Activated T-helper 1 cell treated with anti-CD3 and anti-CD28 coated beads, Interleukin-12 subunit alpha, Interleukin-12 subunit beta, Interleukin-2, Interleukin-4 antibody, amounts not matched to agents 30 ng/mL and 10 ng/mL and 1 ng/mL, durations not matched to agents 14 hours and 24 hours and 36 hours (primary cell): ENCODE data around the gene HNRNPLL. TPM values are rescaled to one million over a fixed set of nuclear protein-coding genes. Genes with fewer than 3 reads are reported as not detected.
"Not testable (repeated sequence)": the region's sequence is repeated elsewhere in the genome, so short reads cannot be mapped to it uniquely, and the experiment has no call there.

ENCODE experiments used
- DNase-seq: peaks from one replicate; pipeline ENCODE4 v3.0.0; 2021; ENCODE audit warnings: low spot score
- H3K27ac Mint-ChIP-seq: one replicate; pipeline ENCODE4 v1.8.0; 2021; ENCODE audit warnings: mild to moderate bottlenecking, mixed read lengths
- H3K27me3 Mint-ChIP-seq: one replicate; pipeline ENCODE4 v1.8.0; 2022; ENCODE audit warnings: mild to moderate bottlenecking, moderate library complexity, mixed read lengths; ENCODE audit not compliant: insufficient read depth
- H3K36me3 Mint-ChIP-seq: one replicate; pipeline ENCODE4 v1.8.0; 2021; ENCODE audit warnings: low read depth, mixed read lengths
- H3K4me1 Mint-ChIP-seq: one replicate; pipeline ENCODE4 v1.8.0; 2021; ENCODE audit warnings: low read depth, mixed read lengths
- H3K4me3 Mint-ChIP-seq: one replicate; pipeline ENCODE4 v1.8.0; 2021; ENCODE audit warnings: mild to moderate bottlenecking, moderate library complexity, mixed read lengths
- H3K9me3 Mint-ChIP-seq: one replicate; pipeline ENCODE4 v1.8.0; 2021; ENCODE audit warnings: mixed read lengths
- intact Hi-C: fragments of 100-400 bp; cut with micrococcal nuclease; formaldehyde crosslinking; loops from one replicate; pipeline ENCODE4 v1.15.1; 2024
- total RNA-seq: library from RNA; stranded (reverse); gene quantifications from 2 replicates; pipeline ENCODE4 v1.2.3, GENCODE V29; 2022

HNRNPLL gene
- total RNA-seq, 1 donor from 2014 or later = 85.8 TPM

DNA sequence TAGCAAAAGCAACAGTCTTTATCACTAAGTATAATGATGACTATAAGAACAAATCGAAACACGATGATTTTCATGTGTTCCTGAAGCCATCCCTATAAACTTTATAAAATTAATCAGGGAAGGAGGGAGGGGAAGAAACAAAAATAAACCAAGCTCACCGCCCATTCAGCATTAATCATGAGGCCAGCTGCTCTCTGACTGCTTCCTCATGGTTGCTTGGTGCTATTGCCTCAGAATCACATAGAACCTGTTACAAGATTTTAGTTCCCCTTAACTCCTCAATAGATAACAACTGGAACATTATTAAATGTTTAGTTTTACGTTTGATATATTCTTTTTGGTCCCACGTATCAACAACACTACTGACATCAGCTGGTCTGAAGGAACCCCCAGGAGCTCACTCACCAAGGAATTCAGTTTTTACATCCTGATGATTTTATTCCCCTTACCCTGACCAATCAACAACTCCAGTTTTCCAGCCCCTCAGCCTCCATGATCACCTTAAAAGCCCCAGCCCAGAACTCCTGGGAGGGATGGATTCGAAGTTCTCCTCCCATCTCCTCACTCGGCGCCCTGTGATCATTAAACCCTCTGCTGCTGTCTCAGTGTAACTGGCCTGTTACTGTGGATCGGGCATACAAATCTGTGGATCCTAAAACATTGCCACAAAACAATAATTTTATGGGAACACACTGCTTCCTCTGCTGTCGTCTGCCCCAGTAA is 10.6 kb upstream of the HNRNPLL start:
- no peak for DNase-seq
- Mint-ChIP-seq H3K27me3 (no peaks in the 10 kb centered on the region), H3K9me3 (peaks cover 3% of the 10 kb centered on the region), H3K4me3 (no peak overlapping the region), H3K27ac (no peak overlapping the region), H3K4me1 (peaks cover 58% of the 10 kb centered on the region), H3K36me3 (peaks cover 5% of the 10 kb centered on the region)
- intact Hi-C loops = no loop called here

DNA sequence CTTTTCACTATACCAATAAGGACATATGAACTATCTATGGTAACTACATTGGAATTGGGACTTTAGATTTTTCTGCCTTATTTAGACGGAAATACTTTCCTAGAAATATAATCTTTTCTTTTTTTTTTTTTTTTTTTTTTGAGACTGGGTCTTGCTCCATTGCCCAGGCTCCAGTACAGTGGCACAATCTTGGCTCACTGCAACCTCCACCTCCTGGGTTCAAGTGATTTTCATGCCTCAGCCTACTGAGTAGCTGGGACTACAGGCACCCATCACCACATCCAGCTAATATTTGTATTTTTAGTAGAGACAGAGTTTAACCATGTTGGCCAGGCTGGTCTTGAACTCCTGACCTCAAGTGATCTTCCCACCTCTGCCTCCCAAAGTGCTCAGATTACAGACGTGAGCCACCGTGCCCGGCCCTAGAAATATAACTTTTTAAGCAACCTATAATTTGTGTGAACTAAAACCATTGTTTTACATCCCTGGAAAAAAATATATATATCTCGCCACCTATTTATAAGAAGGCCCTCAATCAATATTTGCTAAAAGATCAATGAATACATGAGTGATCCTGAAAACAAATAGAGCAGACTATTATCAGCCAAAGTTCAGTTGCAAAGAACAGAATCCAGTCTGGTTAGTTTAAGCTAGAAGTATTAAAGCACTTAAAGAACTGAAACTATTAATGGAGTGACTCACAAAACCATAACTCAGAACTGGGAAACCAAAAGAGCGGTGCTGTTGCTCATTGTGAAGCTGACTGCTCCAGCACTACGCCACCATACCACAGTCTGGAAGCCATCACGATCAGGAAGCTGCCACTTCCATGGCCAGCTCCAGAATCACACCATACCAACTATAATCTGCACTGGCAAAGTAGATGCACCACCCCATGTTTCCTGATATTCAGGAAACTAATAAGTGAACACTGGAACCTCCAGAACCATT is 8.4 kb upstream of the HNRNPLL start:
- peaks cover 63% of the 10 kb centered on the region for H3K4me1 Mint-ChIP-seq
- no peaks in the 10 kb centered on the region for H3K27me3 Mint-ChIP-seq
- peaks cover 3% of the 10 kb centered on the region for H3K9me3 Mint-ChIP-seq
- H3K36me3 Mint-ChIP-seq = peaks cover 5% of the 10 kb centered on the region
- H3K4me3 Mint-ChIP-seq = no peak overlapping the region
- intact Hi-C loops = no loop called here
- H3K27ac Mint-ChIP-seq = peak overlapping the region; percentile 61
- no peak for DNase-seq

DNA sequence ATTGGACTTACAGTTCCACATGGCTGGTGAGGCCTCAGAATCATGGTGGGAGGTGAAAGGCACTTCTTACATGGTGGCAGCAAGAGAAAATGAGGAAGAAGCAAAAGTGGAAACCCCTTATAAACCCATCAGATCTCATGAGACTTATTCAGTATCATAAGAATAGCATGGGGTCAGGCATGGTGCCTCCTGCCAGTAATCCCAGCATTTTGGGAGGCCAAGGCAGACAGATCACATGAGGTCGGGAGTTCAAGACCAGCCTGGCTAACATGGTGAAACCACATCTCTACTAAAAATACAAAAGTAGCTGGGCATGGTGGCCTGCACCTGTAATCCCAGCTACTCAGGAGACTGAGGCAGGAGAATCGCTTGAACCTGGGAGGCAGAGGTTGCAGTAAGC is 6.5 kb upstream of the HNRNPLL start:
- H3K9me3 Mint-ChIP-seq, H3K4me3 Mint-ChIP-seq, H3K27me3 Mint-ChIP-seq, intact Hi-C loops, H3K36me3 Mint-ChIP-seq, DNase-seq: not testable (repeated sequence)
- H3K27ac Mint-ChIP-seq = peak overlapping the region; percentile 84
- H3K4me1 Mint-ChIP-seq = peaks cover 51% of the 10 kb centered on the region

DNA sequence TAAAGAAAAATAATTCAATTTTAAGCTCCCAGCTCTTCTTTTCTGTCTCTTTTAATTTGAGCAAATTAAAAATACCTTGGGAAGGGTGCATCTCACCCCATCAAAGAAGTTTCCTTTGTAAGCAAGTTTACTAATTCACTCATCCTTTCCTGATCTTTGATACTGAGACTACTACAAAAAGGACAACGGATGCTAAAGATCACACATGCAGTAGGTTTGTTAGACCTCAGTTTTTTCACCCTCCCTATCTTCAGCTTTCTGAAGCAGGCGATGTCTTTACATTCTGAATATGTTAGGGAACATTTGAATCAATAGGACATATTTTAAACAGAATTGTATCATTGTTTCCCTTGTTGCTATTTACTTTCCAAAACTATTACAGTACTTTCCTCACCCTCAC is 6.0 kb upstream of the HNRNPLL start:
- Mint-ChIP-seq H3K36me3 (peaks cover 5% of the 10 kb centered on the region), H3K27ac (peak overlapping the region; percentile 84), H3K4me3 (no peak overlapping the region), H3K27me3 (no peaks in the 10 kb centered on the region), H3K4me1 (peaks cover 51% of the 10 kb centered on the region), H3K9me3 (peaks cover 3% of the 10 kb centered on the region)
- DNase-seq = no peak
- intact Hi-C loops = no loop called here

DNA sequence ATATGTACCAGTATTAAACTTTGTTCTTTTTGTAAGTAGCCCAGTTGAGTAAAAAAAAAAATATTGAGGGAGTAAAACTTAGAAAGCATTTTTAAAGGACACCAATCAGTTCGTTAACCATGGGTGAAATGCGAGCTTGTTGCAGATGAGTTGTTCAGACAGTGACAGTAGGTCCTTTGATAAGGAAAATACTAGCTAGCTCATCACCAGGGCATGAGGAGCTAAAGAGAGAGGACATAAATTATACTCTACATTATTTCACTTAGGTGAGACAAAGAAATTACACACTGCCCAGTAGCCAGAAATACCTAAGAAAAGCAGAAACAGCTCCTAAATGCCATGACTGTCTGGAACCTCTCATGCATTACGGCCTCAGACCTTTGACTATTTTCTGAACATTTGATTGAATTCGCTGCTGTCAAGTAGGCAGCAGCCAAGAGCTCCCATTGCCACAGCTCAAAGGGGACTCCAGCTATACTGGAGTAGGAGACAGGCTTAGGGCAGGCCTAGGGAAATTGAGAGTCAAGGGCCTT is 2.6 kb upstream of the HNRNPLL start:
- Mint-ChIP-seq H3K27ac (no peak overlapping the region), H3K27me3 (no peaks in the 10 kb centered on the region), H3K4me1 (peaks cover 38% of the 10 kb centered on the region), H3K9me3 (no peaks in the 10 kb centered on the region), H3K4me3 (no peak overlapping the region), H3K36me3 (peaks cover 8% of the 10 kb centered on the region)
- intact Hi-C loops = no loop called here
- DNase-seq = no peak

DNA sequence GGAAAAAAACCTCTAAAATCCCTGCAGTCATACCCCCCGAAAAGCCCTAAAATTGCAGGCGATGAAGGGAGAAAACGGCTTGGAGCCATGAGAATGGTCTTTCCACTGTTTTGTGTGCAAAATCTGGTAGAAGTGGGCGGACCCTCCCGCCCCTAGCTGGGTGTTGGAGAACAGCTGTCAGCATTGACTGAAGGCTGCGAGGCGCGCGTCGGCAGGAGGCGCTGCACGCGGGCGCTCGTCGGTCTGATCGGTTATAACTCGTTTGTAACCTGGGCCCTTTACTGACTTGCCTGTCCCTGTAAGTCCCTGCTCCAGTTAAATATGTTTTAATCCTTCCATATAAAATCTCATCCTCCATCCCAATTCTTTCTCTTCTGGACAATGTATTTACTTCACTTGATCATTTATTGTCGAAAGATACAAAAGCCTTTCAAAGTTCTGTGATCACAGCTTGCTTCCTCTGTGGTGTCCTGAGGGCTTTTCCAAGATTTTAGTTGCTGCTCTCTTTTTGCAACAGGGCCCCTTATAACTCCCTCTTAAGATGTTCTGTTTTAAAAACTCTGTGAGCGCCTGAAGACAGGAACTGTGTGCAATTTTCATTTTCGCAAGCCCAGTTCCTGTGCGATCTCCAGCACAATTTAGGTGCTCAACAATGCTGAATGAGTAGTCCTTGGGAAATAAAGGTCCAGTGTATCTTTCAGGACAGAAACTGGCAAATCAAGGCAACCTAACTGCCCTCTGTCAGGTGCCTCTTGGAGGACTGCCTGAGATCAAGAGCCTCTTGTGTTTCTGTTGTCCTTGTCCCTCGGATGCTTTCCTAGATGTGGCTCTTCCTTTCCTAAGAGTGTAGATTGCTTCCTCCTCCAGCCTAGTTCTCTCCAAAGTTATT is 918 bp upstream of the HNRNPLL start:
- Mint-ChIP-seq H3K27ac (peak overlapping the region; percentile 92), H3K4me1 (peaks cover 48% of the 10 kb centered on the region), H3K4me3 (peak overlapping the region; percentile 91), H3K9me3 (no peaks in the 10 kb centered on the region), H3K27me3 (no peaks in the 10 kb centered on the region), H3K36me3 (peaks cover 14% of the 10 kb centered on the region)
- intact Hi-C loops = loop anchor here (1.0 to 5.0 kb wide), 14 partner anchors 12 to 525 kb away; partner anchors contain the start of genes GEMIN6 and SRSF7
- DNase-seq = peak; percentile 79

DNA sequence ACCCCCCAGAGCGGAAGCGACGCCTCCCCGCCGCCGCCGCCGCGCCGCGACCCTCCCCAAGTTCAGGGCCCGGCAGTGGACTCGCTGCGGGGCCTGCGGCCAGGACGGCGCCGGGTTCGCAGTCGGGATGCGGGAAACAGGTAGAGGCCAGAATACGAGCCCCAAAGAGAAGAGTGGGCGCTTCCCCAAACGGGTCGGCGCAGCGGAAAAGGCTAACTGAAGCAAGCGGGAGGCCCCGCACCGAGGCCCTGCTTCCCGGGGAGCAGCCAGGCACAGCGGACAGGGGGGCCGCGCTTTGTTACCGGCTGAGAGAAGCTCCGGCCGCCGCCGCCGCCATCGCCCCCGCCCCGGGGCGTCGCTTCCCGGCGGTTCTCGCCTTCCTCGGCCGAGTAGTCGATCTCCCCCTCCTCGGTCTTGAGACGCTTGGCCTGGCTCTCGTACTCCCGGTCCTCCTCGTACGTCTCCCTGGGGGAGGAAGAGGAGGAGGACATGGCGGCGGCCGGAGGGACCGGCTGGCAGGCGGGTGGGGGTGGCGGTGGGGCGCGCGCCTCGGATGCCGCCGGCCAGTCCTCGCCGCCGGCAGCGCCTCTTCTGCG is 494 bp downstream of the HNRNPLL start:
- peak overlapping the region; percentile 91 for H3K4me3 Mint-ChIP-seq
- H3K27ac Mint-ChIP-seq = peak overlapping the region; percentile 76
- no peaks in the 10 kb centered on the region for H3K27me3 Mint-ChIP-seq
- H3K9me3 Mint-ChIP-seq = no peaks in the 10 kb centered on the region
- peaks cover 18% of the 10 kb centered on the region for H3K36me3 Mint-ChIP-seq
- DNase-seq = peak; percentile 34
- intact Hi-C loops = loop anchor here (2.0 to 5.0 kb wide), 3 partner anchors 80 to 527 kb away; no protein-coding TSS in a partner anchor
- peaks cover 52% of the 10 kb centered on the region for H3K4me1 Mint-ChIP-seq

DNA sequence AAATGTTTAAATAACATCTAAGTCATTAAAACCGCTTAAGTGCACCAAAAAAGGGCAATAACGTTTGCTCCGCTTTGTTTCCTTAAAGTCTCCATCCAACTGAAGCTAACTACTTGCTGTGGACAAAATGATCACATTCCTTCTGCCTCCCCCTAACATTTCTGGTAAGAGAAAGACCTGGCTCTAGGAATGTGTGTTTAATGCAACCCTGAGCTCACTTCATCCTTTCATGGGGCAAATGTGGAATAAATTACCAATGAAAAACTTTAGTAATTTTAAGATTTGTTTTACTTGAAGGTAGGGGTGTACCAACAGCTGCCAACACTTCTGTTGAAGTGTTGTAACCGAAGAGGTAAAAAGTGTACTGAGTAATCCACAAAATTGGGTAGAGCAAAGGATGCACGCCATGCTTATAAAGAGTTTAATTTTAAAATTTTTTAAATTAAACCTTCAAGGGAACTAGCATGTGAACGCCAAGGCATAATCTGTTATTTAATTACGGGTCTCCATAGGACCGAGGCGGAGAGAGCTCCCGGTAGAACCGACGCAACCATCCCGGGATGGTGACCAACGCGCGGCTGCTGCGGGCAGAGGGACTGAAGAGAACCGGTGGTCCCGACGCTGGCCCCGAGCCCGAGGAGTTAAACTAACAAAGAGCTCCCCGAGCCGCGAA is 1.1 kb downstream of the HNRNPLL start:
- intact Hi-C loops = loop anchor here (2.0 to 5.0 kb wide), 3 partner anchors 81 to 527 kb away; no protein-coding TSS in a partner anchor
- no peaks in the 10 kb centered on the region for H3K9me3 Mint-ChIP-seq
- no peaks in the 10 kb centered on the region for H3K27me3 Mint-ChIP-seq
- H3K4me3 Mint-ChIP-seq = peak overlapping the region; percentile 91
- H3K27ac Mint-ChIP-seq = peak overlapping the region; percentile 76
- no peak for DNase-seq
- H3K36me3 Mint-ChIP-seq = peaks cover 23% of the 10 kb centered on the region
- H3K4me1 Mint-ChIP-seq = peaks cover 58% of the 10 kb centered on the region

DNA sequence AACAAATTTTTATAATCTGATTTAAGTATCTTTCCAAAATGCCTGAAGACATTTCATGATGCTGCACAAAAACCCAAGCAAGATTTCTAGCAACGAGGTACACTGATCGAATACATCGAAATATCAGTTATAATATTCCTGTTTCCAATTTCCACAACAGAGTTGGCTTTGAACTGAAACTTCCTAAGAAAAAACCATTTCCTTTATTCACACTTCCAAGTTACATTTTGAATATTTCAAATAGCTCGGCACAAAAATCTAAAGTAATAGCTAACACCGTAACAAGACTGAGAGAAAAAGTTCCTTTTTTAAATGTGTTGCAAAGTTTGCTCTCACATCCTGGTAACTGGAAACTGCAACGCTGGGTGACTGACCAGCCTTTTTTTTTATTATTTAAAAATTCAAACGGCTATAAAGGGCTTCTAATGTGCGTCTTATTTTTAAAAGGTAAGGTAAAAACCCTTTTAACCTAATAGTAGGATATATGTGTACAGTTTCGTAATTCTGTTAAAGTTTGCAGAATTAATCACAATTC is 1.7 kb downstream of the HNRNPLL start:
- intact Hi-C loops = loop anchor here (1.0 to 5.0 kb wide), 3 partner anchors 9 to 141 kb away; no protein-coding TSS in a partner anchor
- no peaks in the 10 kb centered on the region for H3K9me3 Mint-ChIP-seq
- no peaks in the 10 kb centered on the region for H3K27me3 Mint-ChIP-seq
- H3K4me1 Mint-ChIP-seq = peaks cover 64% of the 10 kb centered on the region
- H3K4me3 Mint-ChIP-seq = peak overlapping the region; percentile 91
- H3K27ac Mint-ChIP-seq = peak overlapping the region; percentile 70
- DNase-seq = no peak
- H3K36me3 Mint-ChIP-seq = peaks cover 25% of the 10 kb centered on the region

DNA sequence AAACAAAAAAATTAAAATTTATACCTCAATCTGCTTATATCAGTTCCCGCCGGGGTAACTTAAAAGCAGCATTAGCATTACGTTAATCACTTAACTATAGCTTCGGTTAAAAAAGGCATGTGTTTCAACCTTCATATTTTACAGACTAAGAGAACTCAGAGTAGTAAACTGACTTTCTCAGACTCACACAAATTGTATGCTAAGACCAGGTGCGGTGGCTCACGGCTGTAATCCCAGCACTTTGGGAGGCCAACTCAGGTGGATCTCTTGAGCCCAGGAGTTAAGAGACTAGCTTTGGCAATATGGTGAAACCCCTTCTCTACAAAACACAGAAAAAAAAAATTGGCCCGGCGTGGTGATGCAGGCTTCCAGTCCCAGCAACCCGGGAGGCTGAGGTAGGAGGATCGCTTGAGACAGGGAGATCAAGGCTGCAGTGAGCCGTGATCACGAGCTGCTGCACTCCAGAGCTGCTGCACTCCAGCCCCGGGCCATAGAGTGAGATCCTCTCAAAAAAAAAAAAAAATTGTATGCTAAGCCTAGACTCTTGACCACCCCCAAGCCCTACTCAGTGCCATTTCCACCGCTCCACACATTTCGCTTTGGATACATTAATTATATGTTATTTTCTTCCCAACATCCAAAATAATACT is 2.4 kb downstream of the HNRNPLL start:
- H3K4me3 Mint-ChIP-seq = peak overlapping the region; percentile 91
- H3K9me3 Mint-ChIP-seq = no peaks in the 10 kb centered on the region
- H3K27me3 Mint-ChIP-seq = no peaks in the 10 kb centered on the region
- H3K36me3 Mint-ChIP-seq = peaks cover 26% of the 10 kb centered on the region
- H3K27ac Mint-ChIP-seq = peak overlapping the region; percentile 70
- intact Hi-C loops = loop anchor here (1.0 to 5.0 kb wide), 3 partner anchors 8 to 142 kb away; no protein-coding TSS in a partner anchor
- no peak for DNase-seq
- H3K4me1 Mint-ChIP-seq = peaks cover 68% of the 10 kb centered on the region

DNA sequence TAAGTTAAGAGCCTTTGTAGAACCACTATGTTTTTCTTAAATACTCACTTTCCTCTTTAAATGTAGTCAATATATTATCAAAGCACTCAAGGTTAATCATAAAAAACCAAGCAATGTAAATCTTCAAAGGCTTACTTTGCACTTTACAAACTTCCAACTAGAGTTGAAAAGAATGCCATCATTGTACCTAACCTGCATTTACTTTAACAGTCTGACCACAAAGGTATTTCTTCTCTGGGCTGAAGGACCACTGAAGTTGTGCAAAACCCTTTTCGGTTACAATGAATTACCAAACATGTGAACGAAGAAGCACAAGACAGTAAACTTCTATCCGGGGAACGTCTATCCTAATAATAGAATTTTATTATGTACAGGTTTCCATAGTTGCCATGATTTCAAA is 3.0 kb downstream of the HNRNPLL start:
- H3K36me3 Mint-ChIP-seq = peaks cover 26% of the 10 kb centered on the region
- H3K9me3 Mint-ChIP-seq = no peaks in the 10 kb centered on the region

More for the DNA sequence above, 3.0 kb downstream of the HNRNPLL start:
- peaks cover 67% of the 10 kb centered on the region for H3K4me1 Mint-ChIP-seq
- H3K27me3 Mint-ChIP-seq = no peaks in the 10 kb centered on the region
- H3K27ac Mint-ChIP-seq = peak overlapping the region; percentile 45
- no peak for DNase-seq
- intact Hi-C loops = loop anchor here (1.0 to 5.0 kb wide), 3 partner anchors 7 to 143 kb away; no protein-coding TSS in a partner anchor
- peak overlapping the region; percentile 91 for H3K4me3 Mint-ChIP-seq
